HEK293 (cell line): ENCODE results near the gene PPP1R14C.

Source experiments
- ZNF391 ChIP-seq: fragments of 450-650 bp; formaldehyde crosslinking; IDR thresholded peaks from 2 replicates; pipeline ENCODE4 v1.5.1; 2016; ENCODE audit warnings: low read depth, missing biosample characterization, missing genetic modification characterization, borderline replicate concordance
- ZNF626 ChIP-seq: fragments of 450-650 bp; sonication (Bioruptor Pico); formaldehyde crosslinking; IDR thresholded peaks from 2 replicates; pipeline ENCODE4 v1.5.1; 2018; ENCODE audit warnings: missing biosample characterization, missing genetic modification characterization, inconsistent platforms
- ZNF664 ChIP-seq: fragments of 450-650 bp; formaldehyde crosslinking; IDR thresholded peaks from 2 replicates; pipeline ENCODE4 v1.5.1; 2016; ENCODE audit warnings: missing biosample characterization, missing genetic modification characterization
- TF ChIP-seq, protein P1 (sequence below): fragments of 450-650 bp; formaldehyde crosslinking; IDR thresholded peaks from 2 replicates; pipeline ENCODE4 v1.5.1; 2016; ENCODE audit warnings: missing biosample characterization, missing genetic modification characterization

DNA sequence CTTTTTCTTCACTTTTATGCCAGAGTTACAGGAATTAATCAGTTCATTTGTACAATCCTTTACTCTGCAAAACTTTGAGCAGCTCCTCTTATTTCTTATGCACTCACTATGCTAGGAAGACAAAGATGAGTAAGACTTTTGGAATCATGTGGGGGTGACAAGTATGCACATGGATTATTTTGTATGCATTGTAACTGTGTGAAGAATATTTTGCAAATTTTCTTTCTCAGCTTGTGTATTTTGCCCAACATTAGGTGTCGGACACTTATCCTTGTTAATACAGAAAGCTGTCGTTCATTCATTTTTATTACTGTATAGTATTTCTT lies 88.6 kb downstream of the PPP1R14C start:
- TF ChIP-seq, protein P1, sequence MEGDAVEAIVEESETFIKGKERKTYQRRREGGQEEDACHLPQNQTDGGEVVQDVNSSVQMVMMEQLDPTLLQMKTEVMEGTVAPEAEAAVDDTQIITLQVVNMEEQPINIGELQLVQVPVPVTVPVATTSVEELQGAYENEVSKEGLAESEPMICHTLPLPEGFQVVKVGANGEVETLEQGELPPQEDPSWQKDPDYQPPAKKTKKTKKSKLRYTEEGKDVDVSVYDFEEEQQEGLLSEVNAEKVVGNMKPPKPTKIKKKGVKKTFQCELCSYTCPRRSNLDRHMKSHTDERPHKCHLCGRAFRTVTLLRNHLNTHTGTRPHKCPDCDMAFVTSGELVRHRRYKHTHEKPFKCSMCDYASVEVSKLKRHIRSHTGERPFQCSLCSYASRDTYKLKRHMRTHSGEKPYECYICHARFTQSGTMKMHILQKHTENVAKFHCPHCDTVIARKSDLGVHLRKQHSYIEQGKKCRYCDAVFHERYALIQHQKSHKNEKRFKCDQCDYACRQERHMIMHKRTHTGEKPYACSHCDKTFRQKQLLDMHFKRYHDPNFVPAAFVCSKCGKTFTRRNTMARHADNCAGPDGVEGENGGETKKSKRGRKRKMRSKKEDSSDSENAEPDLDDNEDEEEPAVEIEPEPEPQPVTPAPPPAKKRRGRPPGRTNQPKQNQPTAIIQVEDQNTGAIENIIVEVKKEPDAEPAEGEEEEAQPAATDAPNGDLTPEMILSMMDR (tag by site-specific recombination) = no peak
- TF ChIP-seq ZNF626 (no peak), ZNF664 (no peak), ZNF391 (no peak)
